DOHH2 (cell line): ENCODE results near the gene LMO7.

ENCODE experiments used
- H3F3A ChIP-seq: fragments of 200-600 bp; sonication (generic), shearing (Covaris generic); 2 replicates; pipeline ENCODE4 v1.6.0; 2016; ENCODE audit warnings: antibody characterized with exemption, mild to moderate bottlenecking; ENCODE audit not compliant: control insufficient read depth, insufficient read depth
- H3K27ac ChIP-seq: fragments of 200-600 bp; sonication (generic); 2 replicates; pipeline ENCODE4 v1.5.1; 2014; ENCODE audit warnings: low read depth, mild to moderate bottlenecking, low read length, moderate library complexity
- H3K27me3 ChIP-seq: fragments of 200-600 bp; sonication (generic); 2 replicates; pipeline ENCODE4 v1.6.1; 2014; ENCODE audit warnings: mild to moderate bottlenecking, low read length, mixed read lengths; ENCODE audit not compliant: control insufficient read depth
- H3K36me3 ChIP-seq: fragments of 200-600 bp; sonication (generic); 2 replicates; pipeline ENCODE4 v1.6.1; 2014; ENCODE audit warnings: mild to moderate bottlenecking, low read length, moderate library complexity, mixed read lengths; ENCODE audit not compliant: control insufficient read depth
- H3K4me1 ChIP-seq: fragments of 200-600 bp; sonication (generic); 2 replicates; pipeline ENCODE4 v1.6.1; 2014; ENCODE audit warnings: mild to moderate bottlenecking, low read length, mixed read lengths; ENCODE audit not compliant: control insufficient read depth
- H3K4me2 ChIP-seq: fragments of 200-600 bp; sonication (generic); 2 replicates; pipeline ENCODE4 v1.6.0; 2014; ENCODE audit warnings: mild to moderate bottlenecking, low read length, moderate library complexity
- H3K4me3 ChIP-seq: fragments of 200-600 bp; sonication (generic); 2 replicates; pipeline ENCODE4 v1.5.1; 2014; ENCODE audit warnings: mild to moderate bottlenecking, low read length, mixed read lengths
- H3K79me2 ChIP-seq: fragments of 200-600 bp; sonication (generic); 2 replicates; pipeline ENCODE4 v1.6.1; 2014; ENCODE audit warnings: mild to moderate bottlenecking, low read length, mixed read lengths; ENCODE audit not compliant: control insufficient read depth
- H3K9me2 ChIP-seq: fragments of 200-600 bp; sonication (generic); replicated peaks from 2 replicates; pipeline ENCODE4 v1.6.1; 2014; ENCODE audit warnings: mild to moderate bottlenecking, low read length, mixed read lengths; ENCODE audit not compliant: control insufficient read depth
- H3K9me3 ChIP-seq: fragments of 200-600 bp; sonication (generic); 2 replicates; pipeline ENCODE4 v1.6.1; 2014; ENCODE audit warnings: antibody characterized with exemption, low read length, mixed read lengths; ENCODE audit not compliant: control insufficient read depth, insufficient read depth
- H4K20me1 ChIP-seq: fragments of 200-600 bp; sonication (generic); 2 replicates; pipeline ENCODE4 v1.6.0; 2014; ENCODE audit warnings: low read depth, mild to moderate bottlenecking, antibody characterized with exemption, low read length, moderate library complexity; ENCODE audit not compliant: control insufficient read depth, insufficient read depth
- EZH2phosphoT487 ChIP-seq: fragments of 200-600 bp; sonication (generic); IDR thresholded peaks from 2 replicates; pipeline ENCODE4 v1.6.1; 2017; ENCODE audit warnings: borderline replicate concordance, mild to moderate bottlenecking, antibody characterized with exemption, low read length, moderate library complexity, mixed read lengths
- TF ChIP-seq, protein P1 (sequence below): fragments of 200-600 bp; sonication (generic); IDR thresholded peaks from one replicate; pipeline ENCODE4 v1.5.1; 2014; ENCODE audit warnings: antibody characterized with exemption, mild to moderate bottlenecking, low read depth, low read length; ENCODE audit not compliant: poor library complexity, severe bottlenecking

Gene LMO7

DNA sequence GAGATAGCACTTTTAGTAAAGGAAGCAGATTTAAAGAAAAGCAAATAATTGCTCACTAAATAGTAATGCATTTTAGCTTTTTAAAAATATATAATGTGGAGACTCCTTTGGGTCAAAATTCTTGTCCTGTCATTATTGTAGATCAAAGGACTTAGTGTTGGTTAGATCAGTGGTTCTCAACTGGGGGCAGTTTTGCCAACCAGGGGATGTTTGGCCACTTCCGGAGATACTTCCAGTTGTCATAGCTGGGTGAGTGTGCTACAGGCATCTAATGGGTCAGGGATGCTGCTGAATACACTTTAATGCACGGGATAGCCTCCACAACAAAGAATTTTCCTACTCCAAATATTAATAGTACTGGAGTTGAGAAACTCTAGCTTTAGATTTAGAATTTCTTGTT lies 126.8 kb downstream of the LMO7 start:
- H3K9me3 ChIP-seq = no peaks in the 10 kb centered on the region
- no peak overlapping the region for H3K4me2 ChIP-seq
- no peaks in the 10 kb centered on the region for H3K4me1 ChIP-seq
- H4K20me1 ChIP-seq = no peaks in the 10 kb centered on the region
- H3K4me3 ChIP-seq = no peak overlapping the region
- no peaks in the 10 kb centered on the region for H3K9me2 ChIP-seq
- H3F3A ChIP-seq = no peaks in the 10 kb centered on the region
- H3K79me2 ChIP-seq = no peaks in the 10 kb centered on the region
- H3K36me3 ChIP-seq = no peaks in the 10 kb centered on the region
- no peaks in the 10 kb centered on the region for H3K27me3 ChIP-seq
- no peak for TF ChIP-seq EZH2phosphoT487
- TF ChIP-seq, protein P1, sequence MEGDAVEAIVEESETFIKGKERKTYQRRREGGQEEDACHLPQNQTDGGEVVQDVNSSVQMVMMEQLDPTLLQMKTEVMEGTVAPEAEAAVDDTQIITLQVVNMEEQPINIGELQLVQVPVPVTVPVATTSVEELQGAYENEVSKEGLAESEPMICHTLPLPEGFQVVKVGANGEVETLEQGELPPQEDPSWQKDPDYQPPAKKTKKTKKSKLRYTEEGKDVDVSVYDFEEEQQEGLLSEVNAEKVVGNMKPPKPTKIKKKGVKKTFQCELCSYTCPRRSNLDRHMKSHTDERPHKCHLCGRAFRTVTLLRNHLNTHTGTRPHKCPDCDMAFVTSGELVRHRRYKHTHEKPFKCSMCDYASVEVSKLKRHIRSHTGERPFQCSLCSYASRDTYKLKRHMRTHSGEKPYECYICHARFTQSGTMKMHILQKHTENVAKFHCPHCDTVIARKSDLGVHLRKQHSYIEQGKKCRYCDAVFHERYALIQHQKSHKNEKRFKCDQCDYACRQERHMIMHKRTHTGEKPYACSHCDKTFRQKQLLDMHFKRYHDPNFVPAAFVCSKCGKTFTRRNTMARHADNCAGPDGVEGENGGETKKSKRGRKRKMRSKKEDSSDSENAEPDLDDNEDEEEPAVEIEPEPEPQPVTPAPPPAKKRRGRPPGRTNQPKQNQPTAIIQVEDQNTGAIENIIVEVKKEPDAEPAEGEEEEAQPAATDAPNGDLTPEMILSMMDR = no peak
- H3K27ac ChIP-seq = no peak overlapping the region

DNA sequence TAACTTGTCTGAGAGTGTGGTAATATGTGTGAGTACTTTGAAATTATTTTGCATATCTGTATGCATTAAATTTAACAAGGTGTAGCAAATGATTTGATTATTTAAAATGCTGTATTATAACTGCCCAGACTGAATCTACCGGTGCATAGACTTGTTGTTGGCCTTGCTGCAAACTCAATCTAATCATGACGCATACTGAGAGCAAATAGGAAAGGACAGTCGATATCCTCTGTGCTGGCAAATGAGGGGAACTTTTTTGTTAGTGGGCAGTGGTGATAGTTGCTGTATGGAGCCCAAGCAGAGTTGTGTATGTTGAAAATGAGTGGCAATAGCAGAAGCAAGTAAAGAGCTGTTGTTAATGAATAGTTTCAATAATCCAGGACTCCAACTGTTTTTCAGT lies 127.4 kb downstream of the LMO7 start:
- no peaks in the 10 kb centered on the region for H3K79me2 ChIP-seq
- H3K4me2 ChIP-seq = no peak overlapping the region
- no peaks in the 10 kb centered on the region for H3K36me3 ChIP-seq
- H3K9me2 ChIP-seq = no peaks in the 10 kb centered on the region
- H3K9me3 ChIP-seq = no peaks in the 10 kb centered on the region
- no peak for TF ChIP-seq EZH2phosphoT487
- TF ChIP-seq, protein P1 = no peak
- no peak overlapping the region for H3K4me3 ChIP-seq
- no peaks in the 10 kb centered on the region for H4K20me1 ChIP-seq
- H3F3A ChIP-seq = no peaks in the 10 kb centered on the region
- H3K27me3 ChIP-seq = no peaks in the 10 kb centered on the region
- H3K27ac ChIP-seq = no peak overlapping the region
- H3K4me1 ChIP-seq = no peaks in the 10 kb centered on the region

DNA sequence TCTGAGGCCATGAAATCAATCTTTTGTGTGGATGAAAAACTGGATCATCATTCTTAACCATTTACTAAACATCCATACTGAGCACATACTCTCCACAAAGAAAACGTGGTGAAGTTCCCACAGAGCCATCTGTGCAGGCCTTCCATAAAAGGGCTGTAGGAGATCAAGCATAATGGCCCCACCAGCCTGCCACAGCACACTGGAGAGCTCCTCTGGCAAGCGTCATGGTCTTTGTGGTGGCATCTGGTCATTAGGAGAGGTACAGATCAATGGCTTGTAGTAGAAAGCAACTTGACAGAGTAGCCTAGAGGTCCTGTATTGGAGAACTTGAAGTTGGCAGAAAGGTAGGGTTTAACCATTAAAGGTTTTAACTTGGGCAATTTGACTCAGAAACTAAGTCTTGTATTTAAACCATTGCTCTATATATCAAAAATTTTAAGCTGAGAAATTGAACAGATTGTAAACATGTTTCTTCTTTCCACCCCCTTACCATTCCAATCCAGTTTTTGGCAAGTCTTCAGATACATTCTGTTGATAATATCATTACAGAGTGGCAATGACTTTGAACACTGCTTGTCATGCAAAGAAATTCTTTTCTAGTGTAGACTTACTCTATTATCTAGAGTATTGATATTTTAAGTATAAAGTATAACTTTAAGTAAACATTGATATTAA lies 128.3 kb downstream of the LMO7 start:
- Histone ChIP-seq H3K36me3 (no peaks in the 10 kb centered on the region), H3K9me2 (no peaks in the 10 kb centered on the region), H3K4me1 (no peaks in the 10 kb centered on the region), H3K79me2 (no peaks in the 10 kb centered on the region), H3K4me3 (no peak overlapping the region), H3K9me3 (no peaks in the 10 kb centered on the region), H3K27me3 (no peaks in the 10 kb centered on the region), H3K4me2 (no peak overlapping the region), H3F3A (no peaks in the 10 kb centered on the region), H4K20me1 (no peaks in the 10 kb centered on the region), H3K27ac (no peak overlapping the region)
- TF ChIP-seq, protein P1 = no peak
- TF ChIP-seq EZH2phosphoT487 = no peak

DNA sequence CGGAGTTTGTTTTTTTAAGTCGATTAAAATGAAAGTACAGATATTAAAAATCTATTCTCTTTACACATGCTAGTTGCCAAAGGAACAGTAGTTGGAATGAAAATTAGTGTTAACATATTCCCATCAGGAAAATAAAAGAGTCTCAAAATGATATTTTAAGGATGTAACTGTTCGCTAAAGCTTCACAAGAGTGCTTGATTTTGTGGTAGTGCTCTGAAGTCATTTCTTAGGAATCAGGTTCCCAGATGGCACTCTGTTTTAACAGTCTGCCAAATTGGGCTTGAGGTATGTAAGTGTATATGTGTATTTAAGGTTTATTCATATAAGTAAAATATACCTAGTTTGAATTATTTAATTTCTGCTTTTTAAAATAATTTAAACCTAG lies 128.8 kb downstream of the LMO7 start:
- Histone ChIP-seq H3K9me2 (no peaks in the 10 kb centered on the region), H3K4me3 (no peak overlapping the region), H3K27ac (no peak overlapping the region), H3K36me3 (no peaks in the 10 kb centered on the region), H3K79me2 (no peaks in the 10 kb centered on the region), H3K27me3 (no peaks in the 10 kb centered on the region), H3K4me2 (no peak overlapping the region), H3F3A (no peaks in the 10 kb centered on the region), H3K9me3 (no peaks in the 10 kb centered on the region), H3K4me1 (no peaks in the 10 kb centered on the region), H4K20me1 (no peaks in the 10 kb centered on the region)
- TF ChIP-seq, protein P1 = no peak
- no peak for TF ChIP-seq EZH2phosphoT487
